ENCODE results near the gene SETD1B.

SETD1B gene

DNA sequence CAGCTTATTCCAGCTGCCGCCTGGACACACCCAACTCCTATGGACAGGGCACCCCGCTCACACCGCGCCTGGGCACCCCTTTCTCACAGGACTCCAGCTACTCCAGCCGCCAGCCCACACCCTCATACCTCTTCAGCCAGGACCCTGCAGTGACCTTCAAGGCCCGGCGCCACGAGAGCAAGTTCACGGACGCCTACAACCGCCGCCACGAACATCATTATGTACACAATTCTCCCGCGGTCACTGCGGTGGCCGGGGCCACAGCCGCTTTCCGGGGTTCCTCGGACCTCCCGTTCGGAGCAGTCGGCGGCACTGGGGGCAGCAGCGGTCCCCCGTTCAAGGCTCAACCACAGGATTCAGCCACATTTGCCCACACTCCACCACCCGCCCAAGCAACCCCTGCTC, 5.9 kb downstream of the SETD1B start:
- DNase-seq (ENCODE audit: low read depth), result no peak

DNA sequence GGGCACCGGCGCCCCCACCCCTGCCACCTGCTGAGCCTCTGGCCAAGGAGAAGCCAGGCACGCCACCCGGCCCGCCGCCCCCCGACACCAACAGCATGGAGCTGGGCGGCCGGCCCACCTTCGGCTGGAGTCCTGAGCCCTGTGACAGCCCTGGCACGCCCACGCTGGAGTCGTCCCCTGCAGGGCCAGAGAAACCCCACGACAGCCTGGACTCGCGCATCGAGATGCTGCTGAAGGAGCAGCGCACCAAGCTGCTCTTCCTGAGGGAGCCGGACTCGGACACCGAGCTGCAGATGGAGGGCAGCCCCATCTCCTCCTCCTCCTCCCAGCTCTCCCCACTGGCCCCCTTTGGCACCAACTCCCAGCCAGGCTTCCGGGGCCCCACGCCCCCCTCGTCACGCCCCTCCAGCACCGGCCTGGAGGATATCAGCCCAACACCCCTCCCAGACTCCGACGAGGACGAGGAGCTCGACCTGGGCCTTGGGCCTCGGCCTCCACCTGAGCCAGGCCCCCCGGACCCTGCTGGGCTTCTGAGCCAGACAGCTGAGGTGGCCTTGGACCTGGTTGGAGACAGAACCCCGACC, 6.5 kb downstream of the SETD1B start:
- no peak for DNase-seq (ENCODE audit: low read depth)

DNA sequence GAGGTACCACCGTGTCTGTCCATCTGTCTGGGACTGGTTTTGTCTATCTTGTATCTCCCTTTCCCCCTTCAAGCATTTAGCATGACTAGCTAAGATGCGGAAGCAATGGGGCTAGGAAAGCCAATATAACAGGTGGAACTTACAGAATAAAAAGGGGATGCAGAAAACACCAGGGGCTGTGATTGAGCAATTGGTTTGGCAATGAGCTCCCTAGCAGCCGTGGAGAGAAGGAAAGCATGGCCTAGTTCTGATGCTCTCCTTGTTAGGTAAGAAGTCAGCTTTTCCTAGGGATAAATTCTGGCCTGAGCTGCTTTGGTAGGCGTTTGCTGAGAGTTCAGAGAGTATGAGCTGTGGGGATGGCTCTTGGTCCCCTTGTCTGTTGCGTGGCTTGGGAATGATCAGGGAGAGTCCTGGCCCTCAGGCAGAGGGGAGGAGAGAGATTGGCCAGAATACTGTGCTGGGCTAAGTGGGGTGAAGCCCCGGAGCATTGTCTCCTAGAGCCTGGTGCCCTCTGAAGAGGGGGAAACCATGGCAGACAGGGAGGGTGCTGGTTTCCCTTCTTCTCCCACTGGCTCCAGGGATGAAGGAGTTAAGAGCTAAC, 7.1 kb downstream of the SETD1B start:
- no peak for DNase-seq (ENCODE audit: low read depth)

DNA sequence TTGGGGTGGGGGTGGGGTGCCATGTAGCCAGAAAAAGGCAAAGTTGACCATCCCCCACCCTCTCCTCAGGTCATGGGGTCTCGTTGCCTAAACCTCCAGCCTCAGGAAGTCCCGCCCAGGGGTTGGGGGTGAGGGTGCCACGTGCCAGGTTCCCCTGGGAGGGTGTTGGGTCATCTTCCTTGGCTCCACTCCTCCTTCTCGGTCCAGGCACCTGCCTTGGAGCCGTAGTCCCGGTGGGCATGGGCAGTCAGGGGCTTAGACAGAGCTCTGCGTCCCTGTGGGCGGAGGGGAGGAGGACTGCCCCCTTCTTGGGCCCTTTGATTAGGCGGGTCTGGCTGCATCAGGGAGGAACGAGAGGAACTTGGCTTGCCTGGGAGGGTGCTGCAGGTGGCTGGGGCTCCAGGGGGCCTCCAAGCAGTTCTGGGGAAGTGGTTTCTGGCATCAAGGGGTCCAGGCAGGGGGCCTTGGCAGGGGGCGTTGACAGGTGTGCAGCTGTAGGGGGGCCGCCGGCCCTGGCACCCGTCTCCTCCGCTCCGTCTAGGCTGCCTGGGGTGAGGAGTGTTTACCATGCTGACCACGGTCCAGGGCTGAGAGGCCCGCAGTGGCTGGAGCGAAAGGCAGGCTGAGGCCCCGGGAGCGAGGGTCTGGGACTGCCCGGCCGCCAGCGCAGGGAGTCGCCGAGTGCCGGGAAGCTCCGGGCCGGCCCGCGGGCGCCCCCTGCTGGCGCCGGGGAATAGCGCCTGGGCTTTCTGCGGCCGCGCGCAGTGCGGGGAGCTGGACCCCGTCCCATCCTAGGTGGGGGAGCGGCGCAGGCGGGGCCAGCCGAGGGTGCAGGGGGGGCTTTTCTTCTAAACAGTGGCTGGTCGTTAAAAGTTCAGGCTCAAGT, 7.9 kb downstream of the SETD1B start:
- DNase-seq (ENCODE audit: low read depth), result no peak

DNA sequence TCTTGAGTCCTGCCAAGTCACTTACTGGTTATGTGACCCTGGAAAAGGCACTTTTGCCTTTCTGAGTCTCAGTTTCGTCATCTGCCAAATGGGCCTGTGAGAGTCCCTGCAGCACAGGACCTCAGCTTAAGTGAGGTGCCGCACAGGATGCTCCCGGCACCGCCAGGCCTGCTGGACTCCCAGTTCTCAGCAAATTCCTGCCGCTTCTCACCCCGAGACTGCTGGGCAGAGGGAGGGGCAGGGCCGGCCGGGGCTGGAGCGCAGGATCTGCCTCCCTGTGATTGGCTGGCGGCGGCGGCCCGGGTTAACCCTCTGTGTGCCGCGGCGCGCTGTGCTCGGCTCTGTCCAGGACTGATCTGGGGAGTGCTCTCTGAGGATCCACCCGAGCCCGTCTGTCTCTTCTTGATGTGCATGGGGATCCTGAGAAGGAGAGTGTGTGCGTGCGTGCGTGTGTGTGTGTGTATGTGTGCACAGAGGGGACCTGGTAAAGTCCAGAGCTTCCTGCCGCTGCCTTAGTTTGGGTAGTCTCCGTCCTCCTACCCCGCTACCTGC, 8.6 kb downstream of the SETD1B start:
- no peak for DNase-seq (ENCODE audit: low read depth)

DNA sequence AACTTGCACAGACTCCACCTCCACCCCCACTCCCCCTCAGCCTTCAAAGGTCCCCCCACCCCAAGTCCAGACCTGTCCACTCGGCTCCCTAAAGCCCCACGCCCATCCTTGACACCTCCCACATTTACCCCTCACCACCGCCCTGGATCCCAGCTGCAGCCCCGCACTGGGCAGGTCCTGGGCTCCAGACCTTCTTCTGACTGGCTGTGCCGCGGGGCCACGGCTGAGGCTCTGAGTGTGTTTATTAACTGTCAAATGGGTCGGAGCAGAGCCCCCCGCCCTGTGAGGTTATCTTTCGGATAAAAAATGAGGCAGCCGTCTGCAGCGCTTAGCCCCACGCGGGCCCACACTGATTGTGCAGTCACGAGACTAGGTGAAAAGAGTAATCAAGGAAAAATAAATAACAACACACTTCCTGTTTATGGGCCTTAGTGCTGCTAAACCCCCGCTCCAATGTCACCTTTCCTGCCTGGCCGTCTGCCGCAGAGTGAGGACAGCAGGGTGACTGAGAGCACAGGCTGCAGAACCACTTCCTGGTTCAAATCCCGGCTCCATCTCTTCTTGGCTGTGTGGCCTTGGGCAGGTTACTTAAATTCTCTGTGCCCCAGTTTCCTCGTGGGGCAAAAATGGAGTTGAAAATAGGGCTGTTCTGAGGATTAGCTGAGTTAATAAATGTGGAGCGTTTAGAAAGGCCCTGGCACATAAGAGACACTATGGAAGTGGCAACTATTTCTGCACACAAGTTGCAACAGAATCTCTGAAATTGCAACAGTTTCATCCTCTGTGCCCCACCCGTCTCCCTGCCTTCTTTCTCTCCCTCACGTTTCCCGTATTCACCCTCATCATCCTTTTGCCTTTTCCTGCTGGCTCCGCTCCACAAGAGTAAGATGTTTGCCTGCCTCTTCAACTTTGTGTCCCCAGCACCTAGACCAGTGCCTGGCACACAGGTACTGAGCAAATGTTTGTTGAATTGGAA, 9.4 kb downstream of the SETD1B start:
- DNase-seq (ENCODE audit: low read depth), result no peak

DNA sequence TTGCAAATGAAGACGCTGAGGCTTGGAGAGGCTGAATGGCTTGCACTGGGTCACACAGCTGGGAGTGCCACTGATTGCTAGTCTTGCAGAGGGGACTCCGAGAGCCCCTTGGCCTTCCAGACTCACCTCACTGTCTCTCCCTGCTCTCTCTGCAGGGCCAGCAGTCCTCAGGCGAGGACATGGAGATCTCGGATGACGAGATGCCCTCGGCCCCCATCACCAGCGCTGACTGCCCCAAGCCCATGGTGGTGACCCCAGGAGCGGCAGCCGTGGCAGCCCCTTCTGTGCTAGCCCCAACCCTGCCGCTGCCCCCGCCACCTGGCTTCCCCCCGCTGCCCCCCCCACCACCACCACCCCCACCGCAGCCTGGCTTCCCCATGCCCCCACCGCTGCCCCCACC, 10.1 kb downstream of the SETD1B start:
- no peak for DNase-seq (ENCODE audit: low read depth)

DNA sequence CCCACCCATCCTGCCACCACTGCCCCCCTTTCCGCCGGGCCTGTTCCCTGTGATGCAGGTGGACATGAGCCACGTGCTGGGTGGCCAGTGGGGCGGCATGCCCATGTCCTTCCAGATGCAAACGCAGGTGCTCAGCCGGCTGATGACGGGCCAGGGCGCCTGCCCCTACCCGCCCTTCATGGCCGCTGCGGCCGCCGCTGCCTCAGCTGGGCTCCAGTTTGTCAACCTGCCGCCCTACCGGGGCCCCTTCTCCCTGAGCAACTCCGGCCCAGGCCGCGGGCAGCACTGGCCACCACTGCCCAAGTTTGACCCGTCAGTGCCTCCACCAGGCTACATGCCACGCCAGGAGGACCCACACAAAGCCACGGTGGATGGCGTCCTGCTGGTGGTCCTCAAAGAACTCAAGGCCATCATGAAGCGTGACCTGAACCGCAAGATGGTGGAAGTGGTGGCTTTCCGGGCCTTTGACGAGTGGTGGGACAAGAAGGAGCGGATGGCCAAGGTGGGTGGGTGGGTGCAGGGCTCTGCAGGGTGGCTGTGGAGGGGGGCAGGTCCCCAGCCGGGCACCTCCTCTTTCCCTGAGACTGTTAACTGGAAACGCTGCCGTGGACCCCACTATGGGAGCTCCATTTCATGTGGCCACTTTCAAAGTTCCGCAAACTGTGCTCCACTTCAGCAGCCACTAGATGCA, 10.8 kb downstream of the SETD1B start:
- no peak for DNase-seq (ENCODE audit: low read depth)

DNA sequence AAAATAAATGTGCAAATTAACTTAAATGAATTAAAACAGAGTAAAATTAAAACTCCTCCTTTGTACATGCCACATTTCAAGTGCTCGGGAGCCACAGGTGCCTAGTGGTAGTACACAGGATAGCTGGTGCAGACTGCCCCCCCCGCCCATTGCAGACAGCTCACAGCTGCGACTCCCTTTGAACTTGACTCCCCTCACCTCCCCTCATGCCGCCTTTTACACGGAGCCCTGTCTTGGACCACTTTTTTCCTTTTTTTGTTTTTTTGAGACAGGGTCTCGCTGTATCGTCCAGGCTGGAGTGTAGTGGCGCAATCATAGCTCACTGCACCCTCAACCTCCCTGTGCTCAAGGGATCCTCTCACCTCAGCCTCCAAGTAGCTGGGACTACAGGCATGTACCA, 11.5 kb downstream of the SETD1B start:
- no peak for DNase-seq (ENCODE audit: low read depth)

DNA sequence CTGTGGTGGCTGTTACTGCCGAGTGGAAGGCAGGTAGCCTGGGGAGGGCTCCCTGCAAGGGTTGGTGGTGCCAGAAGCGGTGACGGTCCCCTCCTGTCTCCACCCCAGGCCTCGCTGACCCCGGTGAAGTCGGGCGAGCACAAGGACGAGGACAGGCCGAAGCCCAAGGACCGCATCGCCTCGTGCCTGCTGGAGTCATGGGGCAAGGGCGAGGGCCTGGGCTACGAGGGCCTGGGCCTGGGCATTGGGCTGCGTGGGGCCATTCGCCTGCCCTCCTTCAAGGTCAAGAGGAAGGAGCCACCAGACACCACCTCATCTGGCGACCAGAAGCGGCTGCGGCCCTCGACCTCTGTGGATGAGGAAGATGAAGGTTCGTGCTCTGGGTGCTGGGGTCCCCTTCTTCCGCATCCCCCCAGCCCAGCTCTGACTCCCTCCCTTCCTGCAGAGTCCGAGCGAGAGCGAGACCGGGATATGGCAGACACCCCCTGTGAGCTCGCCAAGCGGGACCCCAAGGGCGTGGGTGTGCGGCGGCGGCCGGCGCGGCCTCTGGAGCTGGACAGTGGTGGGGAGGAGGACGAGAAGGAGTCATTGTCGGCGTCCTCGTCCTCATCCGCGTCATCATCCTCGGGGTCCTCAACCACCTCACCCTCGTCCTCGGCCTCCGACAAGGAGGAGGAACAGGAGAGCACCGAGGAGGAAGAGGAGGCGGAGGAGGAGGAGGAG, 13.3 kb downstream of the SETD1B start:
- DNase-seq (ENCODE audit: low read depth), result no peak

DNA sequence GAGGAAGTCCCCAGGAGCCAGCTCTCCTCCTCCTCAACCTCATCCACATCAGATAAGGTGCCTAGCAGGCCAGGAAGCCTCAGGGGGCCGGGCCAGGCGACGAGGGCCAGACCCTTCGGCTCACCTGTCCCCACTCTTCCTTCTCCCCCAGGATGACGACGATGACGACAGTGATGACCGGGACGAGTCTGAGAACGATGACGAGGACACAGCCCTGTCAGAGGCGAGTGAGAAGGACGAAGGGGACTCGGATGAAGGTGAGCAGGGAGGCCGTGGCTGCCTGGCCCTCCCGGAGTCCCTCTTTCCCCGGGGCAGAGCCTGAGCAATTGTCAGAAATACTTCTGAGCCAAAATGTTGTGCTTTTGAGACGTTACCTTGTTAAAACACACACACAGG, 13.8 kb downstream of the SETD1B start:
- no peak for DNase-seq (ENCODE audit: low read depth)

DNA sequence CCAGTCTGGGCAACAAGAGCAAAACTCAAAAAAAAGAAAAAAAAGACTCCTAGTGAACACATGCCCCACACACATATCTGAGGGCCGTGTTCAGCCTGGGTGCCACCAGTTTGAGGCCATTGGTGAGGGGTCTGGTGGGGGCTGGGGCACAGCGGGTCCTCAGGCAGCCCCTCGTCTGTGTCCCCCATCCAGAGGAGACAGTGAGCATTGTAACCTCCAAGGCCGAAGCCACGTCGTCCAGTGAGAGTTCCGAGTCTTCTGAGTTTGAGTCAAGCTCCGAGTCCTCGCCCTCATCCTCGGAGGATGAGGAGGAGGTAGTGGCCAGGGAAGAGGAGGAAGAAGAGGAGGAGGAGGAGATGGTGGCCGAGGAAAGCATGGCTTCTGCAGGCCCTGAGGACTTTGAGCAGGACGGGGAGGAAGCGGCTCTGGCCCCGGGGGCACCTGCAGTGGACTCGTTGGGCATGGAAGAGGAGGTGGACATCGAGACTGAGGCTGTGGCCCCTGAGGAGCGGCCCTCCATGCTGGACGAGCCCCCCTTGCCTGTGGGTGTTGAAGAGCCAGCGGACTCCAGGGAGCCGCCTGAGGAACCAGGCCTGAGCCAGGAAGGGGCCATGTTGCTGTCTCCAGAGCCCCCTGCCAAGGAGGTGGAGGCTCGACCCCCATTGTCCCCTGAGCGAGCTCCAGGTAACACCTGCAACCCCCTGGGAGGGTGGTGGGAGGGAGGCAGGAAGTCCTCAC, 15.6 kb downstream of the SETD1B start:
- no peak for DNase-seq (ENCODE audit: low read depth)

DNA sequence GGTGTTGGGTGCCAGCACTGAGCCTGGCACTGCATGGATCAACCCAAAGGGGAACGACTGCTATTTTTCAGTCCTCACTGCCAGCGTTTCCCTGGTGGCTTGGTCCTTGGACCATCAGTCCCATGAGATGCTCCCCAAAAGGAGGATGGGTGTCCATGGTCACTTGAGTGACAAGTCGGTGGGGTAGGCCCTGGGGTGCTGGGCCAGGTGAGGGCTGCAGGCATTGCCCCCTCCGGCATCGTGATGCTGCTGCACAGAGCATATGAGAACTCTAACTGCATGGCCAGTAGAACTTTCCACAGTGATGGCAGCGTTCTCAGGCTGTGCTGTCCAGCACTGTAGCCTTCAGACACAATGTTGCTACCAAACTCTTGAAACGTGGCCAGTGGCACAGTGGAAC, 16.2 kb downstream of the SETD1B start:
- DNase-seq (ENCODE audit: low read depth), result no peak

DNA sequence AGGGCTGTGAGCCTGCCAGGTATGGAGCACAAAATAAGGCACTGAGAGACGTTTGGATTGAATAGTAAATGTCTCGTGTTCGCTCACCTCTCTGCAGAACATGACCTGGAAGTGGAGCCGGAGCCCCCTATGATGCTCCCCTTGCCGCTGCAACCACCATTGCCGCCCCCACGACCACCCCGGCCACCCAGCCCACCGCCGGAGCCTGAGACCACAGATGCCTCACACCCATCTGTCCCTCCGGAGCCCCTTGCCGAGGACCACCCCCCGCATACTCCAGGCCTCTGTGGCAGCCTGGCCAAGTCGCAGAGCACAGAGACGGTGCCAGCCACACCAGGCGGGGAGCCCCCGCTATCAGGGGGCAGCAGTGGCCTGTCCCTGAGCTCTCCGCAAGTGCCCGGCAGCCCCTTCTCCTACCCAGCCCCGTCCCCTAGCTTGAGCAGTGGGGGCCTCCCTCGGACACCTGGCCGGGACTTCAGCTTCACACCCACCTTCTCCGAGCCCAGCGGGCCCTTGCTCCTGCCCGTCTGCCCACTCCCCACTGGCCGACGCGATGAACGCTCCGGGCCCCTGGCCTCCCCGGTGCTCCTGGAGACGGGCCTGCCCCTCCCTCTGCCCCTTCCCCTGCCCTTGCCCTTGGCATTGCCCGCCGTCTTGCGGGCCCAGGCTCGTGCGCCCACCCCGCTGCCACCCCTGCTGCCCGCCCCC, 18.7 kb downstream of the SETD1B start:
- no peak for DNase-seq (ENCODE audit: low read depth)

DNA sequence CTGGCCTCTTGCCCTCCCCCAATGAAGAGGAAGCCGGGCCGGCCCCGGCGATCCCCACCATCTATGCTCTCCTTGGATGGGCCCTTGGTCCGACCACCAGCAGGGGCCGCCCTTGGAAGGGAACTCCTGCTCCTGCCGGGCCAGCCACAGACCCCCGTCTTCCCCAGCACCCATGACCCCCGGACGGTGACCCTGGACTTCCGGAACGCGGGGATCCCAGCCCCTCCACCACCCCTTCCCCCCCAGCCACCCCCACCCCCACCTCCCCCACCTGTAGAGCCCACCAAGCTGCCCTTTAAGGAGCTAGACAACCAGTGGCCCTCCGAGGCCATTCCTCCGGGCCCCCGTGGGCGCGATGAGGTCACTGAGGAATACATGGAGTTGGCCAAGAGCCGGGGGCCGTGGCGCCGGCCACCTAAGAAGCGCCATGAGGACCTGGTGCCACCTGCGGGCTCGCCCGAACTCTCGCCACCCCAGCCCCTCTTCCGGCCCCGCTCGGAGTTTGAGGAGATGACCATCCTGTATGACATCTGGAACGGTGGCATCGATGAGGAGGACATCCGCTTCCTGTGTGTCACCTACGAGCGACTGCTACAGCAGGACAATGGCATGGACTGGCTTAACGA, 19.4 kb downstream of the SETD1B start:
- no peak for DNase-seq (ENCODE audit: low read depth)

DNA sequence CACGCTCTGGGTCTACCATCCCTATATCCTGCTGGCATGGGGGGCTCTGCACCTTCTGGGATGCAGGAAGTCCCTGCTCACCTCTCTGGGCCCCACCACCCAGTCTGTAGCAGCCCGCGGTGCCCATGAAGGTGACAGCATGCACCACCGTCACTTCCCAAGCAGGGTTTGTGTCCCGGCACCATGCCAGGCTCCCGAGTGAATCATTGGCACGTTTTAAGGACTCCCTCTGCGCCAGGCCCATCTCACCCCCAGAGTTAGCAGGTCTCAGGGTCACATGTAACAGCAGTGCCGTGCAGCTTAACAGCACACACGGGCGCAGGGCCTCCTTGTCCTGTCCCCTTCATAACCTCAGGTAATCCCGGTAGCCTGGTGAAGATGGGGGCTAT, 19.9 kb downstream of the SETD1B start:
- DNase-seq (ENCODE audit: low read depth), result no peak

DNA sequence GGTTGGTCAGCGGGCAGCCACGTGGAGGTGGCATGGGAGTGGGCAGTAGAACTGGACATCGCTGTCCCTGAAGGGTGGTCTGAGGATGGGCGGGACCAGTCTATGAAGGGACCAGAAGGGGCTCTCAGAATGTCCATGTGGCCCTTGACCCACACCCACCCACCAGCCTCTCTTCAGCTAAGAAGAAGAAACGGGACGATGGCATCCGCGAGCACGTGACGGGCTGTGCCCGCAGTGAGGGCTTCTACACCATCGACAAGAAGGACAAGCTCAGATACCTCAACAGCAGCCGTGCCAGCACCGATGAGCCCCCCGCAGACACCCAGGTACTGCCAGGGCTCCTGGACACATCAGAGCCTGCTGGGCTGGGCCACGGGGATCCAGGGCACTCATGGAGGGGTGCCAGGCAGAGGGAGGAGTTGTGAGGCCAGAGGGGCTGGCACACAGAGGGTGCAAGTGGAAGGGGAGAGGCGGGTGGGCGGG, 21.3 kb downstream of the SETD1B start:
- DNase-seq (ENCODE audit: low read depth), result no peak

DNA sequence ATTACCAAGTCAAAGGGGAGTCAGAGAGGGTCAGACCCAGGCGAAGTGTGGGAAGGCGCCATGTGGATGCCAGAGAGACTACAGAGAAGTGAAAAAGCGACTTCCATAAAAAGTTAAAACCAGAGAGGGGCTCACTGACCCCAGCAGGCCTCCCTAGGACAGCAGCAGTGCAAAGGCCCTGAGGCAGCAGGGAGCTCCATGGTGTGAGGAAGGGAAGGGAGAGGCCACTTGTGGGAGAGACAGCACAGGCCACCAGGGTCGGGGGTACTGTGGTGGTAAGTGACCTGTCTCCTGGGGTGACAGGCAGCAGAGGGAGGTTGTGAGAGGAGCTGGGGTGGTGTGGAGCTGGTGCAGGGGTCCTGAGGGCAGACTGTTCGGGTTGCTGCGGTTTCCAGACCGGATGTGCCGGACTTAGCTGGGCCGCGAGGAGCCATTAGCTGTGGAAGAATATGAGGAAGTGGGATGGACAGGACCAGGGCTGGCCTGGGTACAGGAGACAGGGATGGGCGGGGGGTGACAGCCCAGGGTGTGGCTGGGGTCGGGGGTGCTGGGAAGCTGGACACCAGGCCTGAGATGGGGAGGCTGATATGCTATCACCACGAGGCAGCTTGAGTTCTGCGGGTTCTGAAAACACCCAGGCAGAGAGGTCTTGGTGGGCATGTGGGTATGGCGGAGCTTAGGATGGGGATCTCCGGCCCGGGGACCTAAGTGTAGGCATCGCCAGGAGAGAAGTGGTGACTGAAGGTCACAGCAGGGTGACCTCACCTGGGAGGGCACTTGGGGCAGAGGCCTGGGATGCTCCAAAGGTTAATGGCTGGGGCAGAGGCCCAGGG, 22.7 kb downstream of the SETD1B start:
- DNase-seq (ENCODE audit: low read depth), result no peak
